Measurements from ENCODE around the gene ZBTB17. TPM values are rescaled to one million over a fixed set of nuclear protein-coding genes. Genes with fewer than 3 reads are reported as not detected.

ZBTB17 gene
- polyA plus RNA-seq, 1 donor from 2014 or later, result 30.5 TPM

DNA sequence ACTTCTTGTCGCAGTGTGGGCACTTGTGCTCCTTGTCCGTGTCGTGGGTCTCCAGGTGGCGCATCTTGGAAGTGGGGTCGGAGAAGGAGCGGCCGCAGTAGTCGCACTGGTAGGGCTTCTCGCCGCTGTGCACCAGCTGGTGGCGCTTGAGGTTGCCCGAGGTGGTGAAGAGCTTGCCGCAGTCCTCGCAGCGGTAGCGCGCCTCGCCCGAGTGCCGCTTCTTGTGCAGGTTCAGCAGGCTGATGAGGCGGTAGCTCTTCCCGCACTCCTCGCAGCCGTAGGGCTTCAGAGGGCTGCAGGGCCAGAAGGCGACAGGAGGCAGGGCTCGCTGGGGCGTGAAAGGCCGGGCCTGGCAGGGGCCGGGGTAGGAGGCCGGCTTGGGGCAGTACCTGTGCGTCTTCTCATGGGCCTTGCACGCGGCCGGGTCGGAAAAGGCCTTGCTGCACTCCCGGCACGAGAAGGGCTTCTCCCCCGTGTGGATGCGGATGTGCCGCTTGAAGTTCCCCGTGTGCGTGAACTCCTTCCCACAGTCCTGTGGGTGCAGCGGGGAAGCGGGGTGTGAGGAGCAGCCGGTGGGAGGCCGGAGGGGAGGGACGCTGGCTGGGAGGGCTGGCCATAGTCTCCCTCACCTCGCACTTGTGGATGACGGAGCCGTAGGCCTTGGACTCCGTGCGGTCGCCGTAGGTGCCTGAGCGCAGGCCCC is 31.4 kb downstream of the ZBTB17 start:
- no peaks in the 10 kb centered on the region for H3K27me3 Mint-ChIP-seq
- H3K4me1 Mint-ChIP-seq, result peaks cover 21 to 24% (median 22%) of the 10 kb centered on the region in 3 donors
- H3K27ac Mint-ChIP-seq, result no peak overlapping the region
- H3K4me3 Mint-ChIP-seq, result no peak overlapping the region
- no peaks in the 10 kb centered on the region for H3K9me3 Mint-ChIP-seq
- peaks cover 3% of the 10 kb centered on the region for H3K36me3 Mint-ChIP-seq

DNA sequence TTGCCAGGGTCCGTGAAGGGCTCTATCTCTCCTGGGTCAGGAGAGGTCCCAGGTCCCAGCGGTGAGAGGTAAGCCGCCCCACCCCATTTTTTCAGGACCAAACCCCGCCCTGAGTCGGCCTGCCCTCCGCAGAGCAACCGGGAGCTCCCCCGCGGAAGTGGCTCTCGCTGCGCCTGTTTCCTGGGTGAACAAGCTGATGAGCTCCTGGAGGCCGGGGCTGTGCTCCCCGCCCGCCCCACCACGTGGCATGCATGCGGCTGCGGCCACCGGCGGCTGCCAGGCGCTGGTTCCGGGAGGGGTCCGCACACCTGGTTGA is 32.0 kb downstream of the ZBTB17 start:
- Mint-ChIP-seq H3K36me3 (peaks cover 3% of the 10 kb centered on the region), H3K9me3 (no peaks in the 10 kb centered on the region), H3K4me1 (peaks cover 16 to 19% (median 17%) of the 10 kb centered on the region in 3 donors), H3K27me3 (no peaks in the 10 kb centered on the region), H3K4me3 (no peak overlapping the region), H3K27ac (no peak overlapping the region)

GRCh38 chr1:15943328-15943991 is 32.4 kb downstream of the ZBTB17 start:
- Mint-ChIP-seq H3K4me1 (peaks cover 12 to 14% (median 12%) of the 10 kb centered on the region in 3 donors), H3K27me3 (no peaks in the 10 kb centered on the region), H3K4me3 (no peak overlapping the region), H3K9me3 (no peaks in the 10 kb centered on the region), H3K36me3 (peaks cover 3% of the 10 kb centered on the region), H3K27ac (no peak overlapping the region)

- no peak overlapping the region for H3K27ac Mint-ChIP-seq
- no peak overlapping the region for H3K4me3 Mint-ChIP-seq
Observed at GRCh38 chr1:15942661-15943327, 33.1 kb downstream of the ZBTB17 start.

DNA sequence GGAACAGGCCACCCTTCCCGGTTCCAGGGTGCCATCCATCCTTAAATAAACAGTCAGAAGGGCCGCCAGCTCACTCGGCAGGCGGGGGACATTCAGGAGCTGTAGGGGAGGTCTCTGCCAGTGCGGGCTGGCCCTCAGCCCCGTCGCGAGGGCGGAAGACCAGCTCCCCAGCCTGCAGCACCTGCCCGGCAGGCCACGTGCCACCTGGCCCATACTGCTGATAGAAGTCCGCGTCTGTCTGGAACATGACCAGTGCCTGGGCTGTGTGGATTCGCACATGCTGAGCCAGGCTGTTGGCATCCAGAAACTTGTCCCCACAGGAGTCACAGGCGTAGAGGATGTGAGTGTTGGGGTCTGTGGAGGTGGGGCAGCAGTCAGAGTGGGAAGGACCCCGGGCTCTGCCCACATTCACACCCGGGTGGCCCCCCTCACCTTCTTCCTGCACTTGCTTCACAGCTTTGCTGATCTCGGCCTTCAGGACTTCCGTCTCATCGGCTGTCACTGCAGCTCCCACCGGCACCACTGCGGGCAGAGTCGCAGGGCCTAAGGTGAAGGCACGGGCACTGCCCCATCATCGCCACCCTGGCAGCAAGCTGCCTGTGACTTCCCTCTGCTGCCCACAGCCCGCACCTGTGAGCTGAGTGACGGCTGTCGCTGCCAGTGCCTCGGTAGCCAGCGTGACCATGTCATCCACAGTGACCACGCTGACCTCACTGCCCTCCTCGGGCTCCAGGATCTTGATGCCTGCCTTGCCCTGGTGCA is 33.8 kb downstream of the ZBTB17 start:
- H3K4me1 Mint-ChIP-seq, result peaks cover 2 to 4% (median 2%) of the 10 kb centered on the region in 3 donors
- peak overlapping the region in 1 of 4 donors; percentile 7 for H3K4me3 Mint-ChIP-seq
- H3K27me3 Mint-ChIP-seq, result no peaks in the 10 kb centered on the region
- peaks cover 3% of the 10 kb centered on the region for H3K36me3 Mint-ChIP-seq
- no peaks in the 10 kb centered on the region for H3K9me3 Mint-ChIP-seq
- peak overlapping the region in 2 of 3 donors; percentile 63 to 74 for H3K27ac Mint-ChIP-seq

More at GRCh38 chr1:15942661-15943327, 33.1 kb downstream of the ZBTB17 start:
- Mint-ChIP-seq H3K4me1 (peaks cover 5 to 7% (median 5%) of the 10 kb centered on the region in 3 donors), H3K36me3 (peaks cover 3% of the 10 kb centered on the region), H3K9me3 (no peaks in the 10 kb centered on the region), H3K27me3 (no peaks in the 10 kb centered on the region)

GRCh38 chr1:15941044-15941840 is 34.7 kb downstream of the ZBTB17 start:
- Mint-ChIP-seq H3K4me3 (peak overlapping the region in 1 of 4 donors; percentile 7), H3K4me1 (peaks cover under 1 to 2% (median 2%) of the 10 kb centered on the region in 3 donors), H3K36me3 (peaks cover 3% of the 10 kb centered on the region), H3K27ac (peak overlapping the region in 2 of 3 donors; percentile 63 to 74), H3K27me3 (no peaks in the 10 kb centered on the region), H3K9me3 (no peaks in the 10 kb centered on the region)

DNA sequence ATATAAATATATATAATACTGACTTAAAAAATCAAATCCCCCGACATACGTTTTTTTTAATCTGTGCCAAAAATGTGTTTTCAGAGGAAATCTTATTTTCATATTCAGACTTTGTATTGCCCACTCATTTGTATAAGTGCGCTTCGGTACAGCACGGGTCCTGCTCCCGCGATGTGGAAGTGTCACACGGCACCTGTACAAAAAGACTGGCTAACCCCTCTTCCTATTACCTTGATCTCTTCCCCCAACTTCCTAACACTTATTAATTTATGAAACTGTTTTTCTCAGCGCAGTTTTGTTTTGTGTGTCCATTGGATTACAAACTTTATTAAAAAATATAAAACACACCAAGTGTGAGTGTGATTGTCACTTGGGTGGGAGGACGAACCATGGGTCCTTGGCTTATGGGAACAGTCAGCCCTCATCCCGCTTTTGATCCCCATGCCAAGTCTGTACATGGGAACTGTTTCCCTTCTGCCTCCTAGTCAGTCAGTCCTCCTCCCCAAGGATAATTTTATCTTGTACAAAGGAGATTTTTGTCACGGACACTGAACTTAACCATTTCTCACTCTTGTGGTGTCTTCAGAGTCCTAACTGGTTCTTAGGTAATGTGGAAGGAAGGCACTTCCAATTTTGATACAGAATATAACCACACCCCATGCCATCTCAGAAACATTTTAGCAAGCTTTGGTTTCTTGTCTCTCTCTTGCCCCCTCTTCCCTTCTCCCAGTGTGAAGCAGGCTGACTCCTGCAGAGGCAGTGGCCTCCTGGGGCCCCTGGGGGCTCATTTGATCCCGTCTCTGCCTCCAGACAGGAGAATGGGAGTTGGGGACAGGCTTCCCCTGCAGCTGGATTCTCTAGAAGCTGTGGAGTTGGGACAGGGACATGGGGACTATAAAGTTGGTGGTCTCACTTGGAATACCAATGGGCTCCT is 35.5 kb downstream of the ZBTB17 start:
- Mint-ChIP-seq H3K27ac (no peak overlapping the region), H3K4me3 (no peak overlapping the region), H3K4me1 (peaks cover 0 to 2% (median 2%) of the 10 kb centered on the region in 3 donors), H3K36me3 (peaks cover 3% of the 10 kb centered on the region), H3K9me3 (no peaks in the 10 kb centered on the region), H3K27me3 (no peaks in the 10 kb centered on the region)

DNA sequence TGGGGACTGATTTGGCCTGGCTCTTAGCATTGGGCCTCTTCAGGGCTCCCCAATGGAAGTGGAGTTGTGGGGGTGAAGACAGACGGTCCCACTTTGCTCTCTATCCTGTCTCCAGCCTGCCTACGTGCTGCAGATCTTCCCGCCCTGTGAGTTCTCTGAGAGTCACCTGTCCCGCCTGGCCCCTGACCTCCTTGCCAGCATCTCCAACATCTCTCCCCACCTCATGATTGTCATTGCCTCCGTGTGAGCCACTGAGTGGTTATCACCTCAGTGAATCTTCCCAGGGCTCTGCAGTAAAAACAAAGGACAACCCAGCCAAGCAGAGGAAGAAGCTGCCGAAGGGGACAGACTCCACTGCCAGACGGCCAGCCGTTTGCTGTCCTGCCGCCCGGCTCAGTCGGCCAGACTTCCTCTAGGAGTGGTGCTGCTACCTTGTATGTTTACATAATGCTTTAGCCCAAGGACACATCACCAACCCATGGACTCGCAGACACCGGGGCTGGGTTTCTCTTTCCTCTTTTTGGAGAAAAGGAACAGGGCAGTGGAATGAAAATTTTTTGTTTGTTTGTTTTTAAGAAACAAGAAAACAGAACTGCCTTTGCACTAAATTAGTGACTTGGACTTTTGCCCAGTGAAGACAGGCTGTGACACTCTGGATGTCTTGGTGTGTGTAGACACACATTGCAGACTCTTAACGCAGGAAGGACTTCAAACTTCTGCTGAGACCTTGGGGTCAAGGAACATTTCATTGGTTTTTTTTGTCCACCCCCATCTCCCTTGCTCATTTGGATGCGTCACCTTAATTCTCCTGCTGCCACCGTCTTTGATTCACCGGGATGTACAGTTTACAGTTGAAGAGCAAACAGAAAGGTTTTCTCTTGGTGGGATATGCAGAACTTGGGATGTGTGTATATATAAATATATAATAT is 36.5 kb downstream of the ZBTB17 start:
- H3K9me3 Mint-ChIP-seq, result no peaks in the 10 kb centered on the region
- peak overlapping the region in 1 of 3 donors; percentile 87 for H3K27ac Mint-ChIP-seq
- H3K36me3 Mint-ChIP-seq, result peaks cover 3% of the 10 kb centered on the region
- no peak overlapping the region for H3K4me3 Mint-ChIP-seq
- no peaks in the 10 kb centered on the region for H3K27me3 Mint-ChIP-seq
- peaks cover 0 to 3% (median 2%) of the 10 kb centered on the region in 3 donors for H3K4me1 Mint-ChIP-seq

DNA sequence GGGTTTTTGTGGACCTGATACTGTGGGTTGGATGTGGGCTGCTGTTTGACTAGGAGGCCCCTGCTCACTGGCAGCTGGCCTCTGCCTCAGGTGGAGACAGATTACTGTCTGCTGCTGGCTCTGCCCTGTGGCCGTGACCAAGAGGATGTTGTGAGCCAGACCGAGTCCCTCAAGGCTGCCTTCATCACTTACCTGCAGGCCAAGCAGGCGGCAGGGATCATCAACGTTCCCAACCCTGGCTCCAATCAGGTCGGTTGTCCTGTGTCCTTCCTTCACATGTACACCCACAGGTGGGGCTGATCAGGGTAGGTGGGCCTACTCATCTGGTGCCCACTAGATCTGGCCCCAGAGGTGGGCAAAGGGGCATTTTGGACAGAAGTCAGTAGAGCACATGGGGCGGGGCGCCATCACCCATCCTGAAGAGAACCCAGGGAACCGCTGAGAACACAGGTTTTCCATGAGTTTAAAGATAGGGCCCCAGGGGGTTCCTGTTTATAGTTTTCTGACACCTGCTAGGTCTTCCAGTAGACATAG is 37.2 kb downstream of the ZBTB17 start:
- Mint-ChIP-seq H3K27me3 (no peaks in the 10 kb centered on the region), H3K9me3 (no peaks in the 10 kb centered on the region), H3K4me3 (no peak overlapping the region), H3K36me3 (peaks cover 3% of the 10 kb centered on the region), H3K27ac (peak overlapping the region in 1 of 3 donors; percentile 87), H3K4me1 (peaks cover 0 to 3% (median 2%) of the 10 kb centered on the region in 3 donors)

DNA sequence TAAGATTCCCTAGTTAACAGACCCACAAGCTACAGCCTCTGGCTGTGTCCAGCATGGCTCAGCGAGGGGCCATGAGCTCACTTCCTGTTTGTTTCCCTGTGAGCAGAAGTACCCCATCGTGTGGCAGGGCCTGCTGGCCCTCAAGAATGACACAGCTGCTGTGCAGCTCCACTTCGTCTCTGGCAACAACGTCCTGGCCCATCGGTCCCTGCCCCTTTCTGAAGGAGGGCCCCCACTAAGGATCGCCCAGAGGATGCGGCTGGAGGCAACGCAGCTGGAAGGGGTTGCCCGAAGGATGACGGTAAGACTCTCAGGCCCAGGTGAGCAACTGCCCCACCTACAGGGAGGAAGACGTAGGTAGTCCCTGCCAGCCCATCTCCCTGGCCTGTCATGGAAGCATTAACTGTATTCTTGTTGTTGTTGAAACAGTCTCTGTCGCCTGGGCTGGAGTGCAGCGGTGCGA is 38.2 kb downstream of the ZBTB17 start:
- Mint-ChIP-seq H3K4me1 (peaks cover 0 to 3% (median 2%) of the 10 kb centered on the region in 3 donors), H3K36me3 (peaks cover 3% of the 10 kb centered on the region), H3K27me3 (no peaks in the 10 kb centered on the region), H3K4me3 (peak overlapping the region in 1 of 4 donors; percentile 20), H3K9me3 (no peaks in the 10 kb centered on the region), H3K27ac (peak overlapping the region; percentile 45 to 88 (median 53))

DNA sequence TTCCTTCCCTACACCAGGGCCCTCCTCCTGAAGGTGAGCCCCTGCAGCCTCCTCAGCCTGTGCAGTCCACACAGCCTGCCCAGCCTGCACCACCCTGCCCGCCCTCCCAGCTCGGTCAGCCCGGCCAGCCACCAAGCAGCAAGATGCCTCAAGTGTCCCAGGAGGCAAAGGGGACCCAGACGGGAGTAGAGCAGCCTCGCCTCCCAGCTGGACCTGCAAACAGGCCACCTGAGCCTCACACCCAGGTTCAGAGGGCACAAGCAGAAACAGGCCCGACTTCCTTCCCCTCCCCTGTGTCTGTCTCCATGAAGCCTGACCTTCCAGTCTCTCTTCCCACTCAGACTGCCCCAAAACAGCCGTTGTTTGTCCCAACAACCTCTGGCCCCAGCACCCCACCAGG is 38.8 kb downstream of the ZBTB17 start:
- H3K27me3 Mint-ChIP-seq, result no peaks in the 10 kb centered on the region
- H3K4me1 Mint-ChIP-seq, result peaks cover 0 to 3% (median 2%) of the 10 kb centered on the region in 3 donors
- peak overlapping the region in 2 of 3 donors; percentile 45 to 53 for H3K27ac Mint-ChIP-seq
- H3K36me3 Mint-ChIP-seq, result peaks cover 3% of the 10 kb centered on the region
- no peaks in the 10 kb centered on the region for H3K9me3 Mint-ChIP-seq
- peak overlapping the region in 1 of 4 donors; percentile 20 for H3K4me3 Mint-ChIP-seq

DNA sequence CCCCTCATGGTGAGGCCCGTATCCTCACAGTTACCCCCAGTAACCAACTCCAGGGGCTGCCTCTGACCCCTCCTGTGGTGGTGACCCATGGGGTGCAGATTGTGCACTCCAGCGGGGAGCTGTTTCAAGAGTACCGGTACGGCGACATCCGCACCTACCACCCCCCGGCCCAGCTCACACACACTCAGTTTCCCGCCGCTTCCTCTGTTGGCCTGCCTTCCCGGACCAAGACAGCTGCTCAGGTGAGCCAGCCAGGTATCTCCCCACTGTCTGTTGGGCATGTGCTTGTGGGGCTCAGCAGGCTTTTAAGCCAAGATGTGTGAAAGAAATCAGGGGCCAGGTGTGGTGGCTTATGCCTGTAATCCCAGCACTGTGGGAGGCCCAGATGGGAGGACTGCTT is 39.9 kb downstream of the ZBTB17 start:
- no peak overlapping the region for H3K4me3 Mint-ChIP-seq
- peaks cover 0 to 4% (median 2%) of the 10 kb centered on the region in 3 donors for H3K4me1 Mint-ChIP-seq
- H3K27ac Mint-ChIP-seq, result peak overlapping the region in 2 of 3 donors; percentile 23 to 39
- H3K9me3 Mint-ChIP-seq, result no peaks in the 10 kb centered on the region
- peaks cover 3% of the 10 kb centered on the region for H3K36me3 Mint-ChIP-seq
- H3K27me3 Mint-ChIP-seq, result no peaks in the 10 kb centered on the region
